H1 (cell line): ENCODE results near the gene SOAT2. TPM values are rescaled to one million over a fixed set of nuclear protein-coding genes. Genes with fewer than 3 reads are reported as not detected.

Experiments
- CTCF ChIA-PET: fragments of 300-600 bp; sonication (Branson Sonifier 250); formaldehyde crosslinking; loops from one replicate; lab custom pipeline; 2021; ENCODE audit not compliant: partially characterized antibody; lab: Charles Lee
- POLR2A ChIA-PET: fragments of 300-600 bp; sonication (Branson Sonifier 250); formaldehyde crosslinking; loops from one replicate; lab custom pipeline; 2021; ENCODE audit warnings: inconsistent platforms; ENCODE audit not compliant: partially characterized antibody; lab: Charles Lee
- DNase-seq, 2 experiments: peaks; one replicate each; pipeline versions ENCODE4 v3.0.0 to v3.0.0-alpha.2; 2010 to 2022; ENCODE audit warnings: low spot score in 2 of 2, low read depth in 1 of 2, mixed read lengths in 1 of 2
- FAIRE-seq: peaks from 2 replicates; lab custom pipeline; 2011; peaks lifted over from hg19 to GRCh38; lab: Jason Lieb, UNC
- H2AFZ ChIP-seq: 2 replicates; pipeline ENCODE4 v1.8.1; 2012; ENCODE audit warnings: low read length, inconsistent platforms
- H2AK5ac ChIP-seq: 2 replicates; pipeline ENCODE4 v1.6.1; 2013; ENCODE audit warnings: low read depth, low read length
- H2BK120ac ChIP-seq: replicated peaks from 2 replicates; pipeline ENCODE3; 2013; ENCODE audit warnings: low read depth, low read length, inconsistent platforms
- H2BK12ac ChIP-seq: 2 replicates; pipeline ENCODE4 v1.6.1; 2013; ENCODE audit warnings: low read depth, low read length
- H2BK15ac ChIP-seq: 2 replicates; pipeline ENCODE4 v1.6.1; 2013; ENCODE audit warnings: low read length
- H2BK20ac ChIP-seq: 2 replicates; pipeline ENCODE4 v1.6.1; 2013; ENCODE audit warnings: low read length
- H2BK5ac ChIP-seq: 2 replicates; pipeline ENCODE4 v1.6.1; 2013; ENCODE audit warnings: low read depth, low read length
- H3K14ac ChIP-seq: 2 replicates; pipeline ENCODE4 v1.6.1; 2013; ENCODE audit warnings: inconsistent platforms; ENCODE audit not compliant: insufficient read length
- H3K18ac ChIP-seq: 2 replicates; pipeline ENCODE4 v1.6.1; 2013; ENCODE audit warnings: low read length; ENCODE audit errors: extremely low read depth
- H3K23ac ChIP-seq: 2 replicates; pipeline ENCODE4 v1.6.1; 2013; ENCODE audit warnings: inconsistent platforms; ENCODE audit not compliant: insufficient read length
- H3K23me2 ChIP-seq: 2 replicates; pipeline ENCODE4 v1.6.1; 2013; ENCODE audit warnings: low read depth, low read length
- H3K27ac ChIP-seq: 2 replicates; pipeline ENCODE4 v1.6.1; 2011; ENCODE audit warnings: low read depth, low read length, inconsistent platforms
- H3K27me3 ChIP-seq, 4 experiments: replicated peaks in 1 of 4; 1 replicate in 1 of 4; 2 replicates in 3 of 4; pipeline versions ENCODE4 v1.6.1 to v1.8.1; 2011 to 2013; ENCODE audit warnings: low read length in 3 of 4, mild to moderate bottlenecking in 3 of 4, inconsistent platforms in 2 of 4, mixed read lengths in 2 of 4, moderate library complexity in 1 of 4; ENCODE audit not compliant: control insufficient read depth in 3 of 4, insufficient read depth in 3 of 4; ENCODE audit errors: extremely low read depth in 1 of 4
- H3K36me3 ChIP-seq, 4 experiments: 2 replicates each; pipeline versions ENCODE4 v1.6.1 to v1.8.1; 2011 to 2013; ENCODE audit warnings: mild to moderate bottlenecking in 4 of 4, low read length in 3 of 4, moderate library complexity in 2 of 4, control low read depth in 1 of 4, inconsistent platforms in 1 of 4; ENCODE audit not compliant: insufficient read depth in 4 of 4, control insufficient read depth in 2 of 4
- H3K4ac ChIP-seq: replicated peaks from 2 replicates; pipeline ENCODE3; 2013; ENCODE audit warnings: low read length, low read depth, mixed read lengths, inconsistent platforms; ENCODE audit not compliant: insufficient read length
- H3K4me1 ChIP-seq, 4 experiments: replicated peaks in 1 of 4; 1 replicate in 1 of 4; 2 replicates in 3 of 4; pipeline versions ENCODE4 v1.6.1 to v1.8.1; 2011 to 2013; ENCODE audit warnings: low read length in 3 of 4, inconsistent platforms in 2 of 4, mixed read lengths in 1 of 4; ENCODE audit not compliant: insufficient read depth in 4 of 4, control insufficient read depth in 3 of 4
- H3K4me2 ChIP-seq, 2 experiments: 2 replicates each; pipeline versions ENCODE4 v1.6.1 to v1.8.1; 2011 to 2013; ENCODE audit warnings: low read depth in 2 of 2, low read length in 2 of 2, control low read depth in 1 of 2, inconsistent platforms in 1 of 2, mild to moderate bottlenecking in 1 of 2; ENCODE audit not compliant: insufficient read depth in 1 of 2
- H3K4me3 ChIP-seq, 4 experiments: fragments of 200-600, 300-600 bp in 1 of 4; sonication (generic), shearing (Covaris generic), sonication (Bioruptor Twin) in 1 of 4; 2 replicates each; pipeline versions ENCODE4 v1.5.1 to v1.8.1; 2011 to 2016; ENCODE audit warnings: low read length in 4 of 4, low read depth in 3 of 4, control low read depth in 2 of 4, inconsistent platforms in 2 of 4, mild to moderate bottlenecking in 2 of 4, mixed read lengths in 1 of 4, moderate library complexity in 1 of 4; ENCODE audit not compliant: insufficient read depth in 2 of 4; ENCODE audit errors: extremely low read depth in 1 of 4
- H3K56ac ChIP-seq: replicated peaks from 2 replicates; pipeline ENCODE3; 2013; ENCODE audit warnings: low read depth, mild to moderate bottlenecking, mixed read lengths, low read length, inconsistent platforms; ENCODE audit not compliant: insufficient read length
- H3K79me1 ChIP-seq: 2 replicates; pipeline ENCODE4 v1.6.1; 2013; ENCODE audit warnings: low read depth, low read length, control low read depth
- H3K79me2 ChIP-seq, 2 experiments: 2 replicates each; pipeline versions ENCODE4 v1.6.1 to v1.8.1; 2012 to 2013; ENCODE audit warnings: low read length in 2 of 2, mild to moderate bottlenecking in 2 of 2, inconsistent platforms in 1 of 2; ENCODE audit not compliant: insufficient read depth in 2 of 2, control insufficient read depth in 1 of 2
- H3K9ac ChIP-seq, 4 experiments: replicated peaks in 1 of 4; 1 replicate in 1 of 4; 2 replicates in 3 of 4; pipeline versions ENCODE4 v1.6.1 to v1.8.1; 2011 to 2013; ENCODE audit warnings: low read depth in 3 of 4, low read length in 3 of 4, control low read depth in 2 of 4, mild to moderate bottlenecking in 2 of 4, moderate library complexity in 2 of 4, inconsistent platforms in 1 of 4; ENCODE audit errors: extremely low read depth in 1 of 4
- H3K9me3 ChIP-seq, 2 experiments: 2 replicates each; pipeline versions ENCODE4 v1.6.1 to v1.8.1; 2012 to 2013; ENCODE audit warnings: mild to moderate bottlenecking in 2 of 2, moderate library complexity in 2 of 2, control low read depth in 1 of 2, inconsistent platforms in 1 of 2, low read depth in 1 of 2, low read length in 1 of 2, mixed read lengths in 1 of 2; ENCODE audit not compliant: insufficient read depth in 2 of 2
- H4K20me1 ChIP-seq, 2 experiments: replicated peaks in 1 of 2; 2 replicates each; pipeline versions ENCODE3 to v1.8.1; 2011 to 2013; ENCODE audit warnings: inconsistent platforms in 2 of 2, low read length in 2 of 2, mild to moderate bottlenecking in 1 of 2; ENCODE audit not compliant: insufficient read depth in 2 of 2, control insufficient read depth in 1 of 2
- H4K5ac ChIP-seq: 2 replicates; pipeline ENCODE4 v1.6.1; 2013; ENCODE audit warnings: low read length, low read depth, mixed read lengths, inconsistent platforms; ENCODE audit not compliant: insufficient read length
- H4K8ac ChIP-seq: 2 replicates; pipeline ENCODE4 v1.8.0; 2013; ENCODE audit warnings: mild to moderate bottlenecking, moderate library complexity, low read length, inconsistent platforms; ENCODE audit not compliant: insufficient read depth; ENCODE audit errors: extremely low read depth
- H4K91ac ChIP-seq: replicated peaks from 2 replicates; pipeline ENCODE3; 2013; ENCODE audit warnings: low read length, mixed read lengths, inconsistent platforms; ENCODE audit not compliant: insufficient read length
- JUN ChIP-seq: IDR thresholded peaks from 2 replicates; pipeline ENCODE4 v1.6.1; 2011; ENCODE audit warnings: low read depth, mild to moderate bottlenecking, improper control_type of control experiment, low read length
- POLR2AphosphoS5 ChIP-seq: IDR thresholded peaks from 2 replicates; pipeline ENCODE4 v1.6.1; 2011; ENCODE audit warnings: low read depth, low read length
- SIRT6 ChIP-seq: IDR thresholded peaks from one replicate; pipeline ENCODE4 v1.7.1; 2012; ENCODE audit warnings: low read length, inconsistent platforms
- WGBS, 2 experiments: shearing (Covaris generic) in 1 of 2; methylation state at CpG; one replicate each; pipeline versions ENCODE4 v1.1.6 to v1.1.7; 2013 to 2015; ENCODE audit warnings: low lambda C conversion rate in 2 of 2, mixed read lengths in 2 of 2, inconsistent platforms in 1 of 2, low coverage in 1 of 2, missing lambda C conversion rate in 1 of 2; ENCODE audit not compliant: insufficient replicate concordance in 2 of 2, insufficient coverage in 1 of 2, insufficient read length in 1 of 2; ENCODE audit errors: extremely low coverage in 1 of 2, missing lambda C conversion rate in 1 of 2; 5-methylcytosine and 5-hydroxymethylcytosine counted together
- polyA plus RNA-seq, 7 experiments: library from polyadenylated mRNA; depleted of rRNA in 3 of 7; stranded (reverse) in 5 of 7; unstranded in 2 of 7; fragments of >200 nt in 5 of 7; fragments of 200-250 nt in 2 of 7; gene quantifications; 1 replicate in 5 of 7; 2 replicates in 1 of 7; 4 replicates in 1 of 7; pipeline versions ENCODE4 v1.2.1 to v1.2.3, GENCODE V29; 2011 to 2013; ENCODE audit warnings: missing spikeins in 2 of 7, mixed read lengths in 2 of 7
- total RNA-seq: library from RNA; stranded (reverse); fragmentation: NEBNext Ultra II Directional; extraction: Animal tissue kit (Norgen Biotek cat#: 25700); gene quantifications from 2 replicates; pipeline ENCODE4 v1.2.1, GENCODE V29; 2021

The SOAT2 gene
- total and polyA plus RNA-seq, 2 of the 8 experiments (the other 6 are each of a cell fraction or from before 2014, with no cell fraction given), result 0.08 TPM; not detected in 1

- no peak overlapping the region for H2BK15ac ChIP-seq
- FAIRE-seq (no peak), DNase-seq (no peak)
- H2BK120ac ChIP-seq, result no peak overlapping the region
- H3K79me2 ChIP-seq, result no peaks in the 10 kb centered on the region
- H3K56ac ChIP-seq, result no peak overlapping the region
- H3K4me3 ChIP-seq, result no peak overlapping the region
- H2AK5ac ChIP-seq, result no peak overlapping the region
- no peak overlapping the region for H3K4me2 ChIP-seq
- no peak overlapping the region for H4K5ac ChIP-seq
- H3K9ac ChIP-seq, result no peak overlapping the region
- no peak overlapping the region for H3K27ac ChIP-seq
- no peak overlapping the region for H3K23ac ChIP-seq
- no peaks in the 10 kb centered on the region for H3K79me1 ChIP-seq
- H2AFZ ChIP-seq, result no peak overlapping the region
- no peaks in the 10 kb centered on the region for H3K36me3 ChIP-seq
- no peak overlapping the region for H2BK12ac ChIP-seq
- no peak overlapping the region for H4K8ac ChIP-seq
- H3K4ac ChIP-seq, result no peak overlapping the region
- no peak overlapping the region for H4K91ac ChIP-seq
- peaks cover 0 to 2% (median 0%) of the 10 kb centered on the region in 4 experiments; a peak in 2 of 7 replicates for H3K27me3 ChIP-seq
- no peaks in the 10 kb centered on the region for H3K23me2 ChIP-seq
- no peak overlapping the region for H3K14ac ChIP-seq
- no peak overlapping the region for H2BK20ac ChIP-seq
- 82% methylated on average over 6 of the region's 7 CpGs; no CpG with 5 or more reads in 1 of the 2 experiments for WGBS, 2 experiments
- ChIA-PET CTCF (interaction anchor here (0.7 to 22.4 kb wide), 23 partner anchors 9 to 220 kb away, joined by 3 to 531 read pairs (median 5); partner anchors contain the start of genes CSAD, ESPL1, IGFBP6 and ITGB7), POLR2A (interaction anchor here (0.7 to 2.8 kb wide), 6 partner anchors 9 to 302 kb away, joined by 3 to 16 read pairs (median 3); no protein-coding TSS in a partner anchor)
- H2BK5ac ChIP-seq, result no peak overlapping the region
- H3K4me1 ChIP-seq, result peaks cover 4 to 16% (median 8%) of the 10 kb centered on the region in 4 experiments
- no peaks in the 10 kb centered on the region for H3K9me3 ChIP-seq
- H4K20me1 ChIP-seq, result peaks cover under 1 to 6% of the 10 kb centered on the region in 2 experiments
- no peak overlapping the region for H3K18ac ChIP-seq
- no peak for TF ChIP-seq JUN
- no peak for TF ChIP-seq POLR2AphosphoS5
- TF ChIP-seq SIRT6, result no peak
Observed at GRCh38 chr12:53067074-53067992, 36.0 kb upstream of the SOAT2 start.
